PC-3 (cell line): ENCODE measurements around the gene COL5A2.

Source experiments
- EZH2 ChIP-seq: fragments of 300-600 bp; sonication (generic); IDR thresholded peaks from one replicate; pipeline ENCODE4 v1.6.1; 2017; ENCODE audit warnings: antibody characterized with exemption, mild to moderate bottlenecking, low read length; ENCODE audit not compliant: unreplicated experiment
- TF ChIP-seq, protein P1 (sequence below): fragments of 300-600 bp; sonication (generic); conservative IDR thresholded peaks from 2 replicates; pipeline ENCODE4 v1.5.1; 2017; ENCODE audit warnings: antibody characterized with exemption, low read depth, mild to moderate bottlenecking, low read length

GRCh38 chr2:189045836-189046235 is 133.7 kb downstream of the COL5A2 start:
- TF ChIP-seq, protein P1, sequence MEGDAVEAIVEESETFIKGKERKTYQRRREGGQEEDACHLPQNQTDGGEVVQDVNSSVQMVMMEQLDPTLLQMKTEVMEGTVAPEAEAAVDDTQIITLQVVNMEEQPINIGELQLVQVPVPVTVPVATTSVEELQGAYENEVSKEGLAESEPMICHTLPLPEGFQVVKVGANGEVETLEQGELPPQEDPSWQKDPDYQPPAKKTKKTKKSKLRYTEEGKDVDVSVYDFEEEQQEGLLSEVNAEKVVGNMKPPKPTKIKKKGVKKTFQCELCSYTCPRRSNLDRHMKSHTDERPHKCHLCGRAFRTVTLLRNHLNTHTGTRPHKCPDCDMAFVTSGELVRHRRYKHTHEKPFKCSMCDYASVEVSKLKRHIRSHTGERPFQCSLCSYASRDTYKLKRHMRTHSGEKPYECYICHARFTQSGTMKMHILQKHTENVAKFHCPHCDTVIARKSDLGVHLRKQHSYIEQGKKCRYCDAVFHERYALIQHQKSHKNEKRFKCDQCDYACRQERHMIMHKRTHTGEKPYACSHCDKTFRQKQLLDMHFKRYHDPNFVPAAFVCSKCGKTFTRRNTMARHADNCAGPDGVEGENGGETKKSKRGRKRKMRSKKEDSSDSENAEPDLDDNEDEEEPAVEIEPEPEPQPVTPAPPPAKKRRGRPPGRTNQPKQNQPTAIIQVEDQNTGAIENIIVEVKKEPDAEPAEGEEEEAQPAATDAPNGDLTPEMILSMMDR, result no peak
- no peak for TF ChIP-seq EZH2
